Adrenal gland (tissue), 5 donors: Measurements from ENCODE around the gene AGBL1.

ENCODE experiments used
- POLR2A ChIP-seq, 2 donors: fragments of 450-650 bp; IDR thresholded peaks; one replicate each; pipeline ENCODE4 v1.6.1; 2017; ENCODE audit warnings: antibody characterized with exemption in 2 of 2, mild to moderate bottlenecking in 2 of 2, moderate library complexity in 1 of 2
- TF ChIP-seq, protein P1 (sequence below), 6 experiments: fragments of 450-650 bp in 4 of 6; fragments of 200-600 bp in 2 of 6; sonication (generic) in 1 of 6; IDR thresholded peaks; 1 replicate in 5 of 6; 2 replicates in 1 of 6; pipeline versions ENCODE4 v1.5.1 to v1.8.0; 2016 to 2021; ENCODE audit warnings: antibody characterized with exemption in 6 of 6, mild to moderate bottlenecking in 2 of 6, moderate library complexity in 1 of 6
- donor health status: DM: no; HTN: no; CAD: no.

DNA sequence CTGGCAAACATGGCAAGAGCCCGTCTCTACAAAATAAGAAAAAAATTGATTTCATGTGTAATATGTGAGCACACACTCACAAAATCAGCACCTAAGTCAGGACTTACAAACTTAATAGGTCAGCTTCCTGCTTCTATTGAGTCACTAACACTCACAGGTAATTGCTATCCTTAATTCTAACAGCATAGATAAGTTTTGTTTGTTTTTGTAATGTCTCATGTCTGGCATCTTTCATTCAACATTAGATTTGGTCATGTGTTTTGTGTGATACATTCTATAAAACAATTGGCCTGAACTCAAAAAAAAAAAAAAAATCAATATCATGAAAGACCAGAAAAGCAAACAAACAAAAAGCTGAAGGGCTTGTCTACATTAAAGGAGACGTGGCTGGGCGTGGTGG lies 564.7 kb downstream of the AGBL1 start:
- TF ChIP-seq, protein P1, sequence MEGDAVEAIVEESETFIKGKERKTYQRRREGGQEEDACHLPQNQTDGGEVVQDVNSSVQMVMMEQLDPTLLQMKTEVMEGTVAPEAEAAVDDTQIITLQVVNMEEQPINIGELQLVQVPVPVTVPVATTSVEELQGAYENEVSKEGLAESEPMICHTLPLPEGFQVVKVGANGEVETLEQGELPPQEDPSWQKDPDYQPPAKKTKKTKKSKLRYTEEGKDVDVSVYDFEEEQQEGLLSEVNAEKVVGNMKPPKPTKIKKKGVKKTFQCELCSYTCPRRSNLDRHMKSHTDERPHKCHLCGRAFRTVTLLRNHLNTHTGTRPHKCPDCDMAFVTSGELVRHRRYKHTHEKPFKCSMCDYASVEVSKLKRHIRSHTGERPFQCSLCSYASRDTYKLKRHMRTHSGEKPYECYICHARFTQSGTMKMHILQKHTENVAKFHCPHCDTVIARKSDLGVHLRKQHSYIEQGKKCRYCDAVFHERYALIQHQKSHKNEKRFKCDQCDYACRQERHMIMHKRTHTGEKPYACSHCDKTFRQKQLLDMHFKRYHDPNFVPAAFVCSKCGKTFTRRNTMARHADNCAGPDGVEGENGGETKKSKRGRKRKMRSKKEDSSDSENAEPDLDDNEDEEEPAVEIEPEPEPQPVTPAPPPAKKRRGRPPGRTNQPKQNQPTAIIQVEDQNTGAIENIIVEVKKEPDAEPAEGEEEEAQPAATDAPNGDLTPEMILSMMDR (IDR thresholded peaks at IDR 0.05): no peak
- TF ChIP-seq POLR2A (IDR thresholded peaks at IDR 0.05): no peak
